Loucy (cell line): Measurements from ENCODE around the gene FOXD1.

Source experiments
- H2AFZ ChIP-seq: fragments of 200-600 bp; sonication (generic); 2 replicates; pipeline ENCODE4 v1.6.0; 2016; ENCODE audit warnings: antibody characterized with exemption, mild to moderate bottlenecking, low read length, moderate library complexity
- H3F3A ChIP-seq: fragments of 200-600 bp; 2 replicates; pipeline ENCODE4 v1.6.0; 2016; ENCODE audit warnings: antibody characterized with exemption, low read depth, mild to moderate bottlenecking
- H3K27me3 ChIP-seq: fragments of 200-600 bp; sonication (generic); 2 replicates; pipeline ENCODE4 v1.6.1; 2014; ENCODE audit warnings: low read length, mild to moderate bottlenecking; ENCODE audit not compliant: insufficient read depth, poor library complexity, severe bottlenecking
- H3K36me3 ChIP-seq: fragments of 200-600 bp; sonication (generic); 2 replicates; pipeline ENCODE4 v1.6.1; 2016; ENCODE audit warnings: low read length; ENCODE audit not compliant: insufficient read depth
- H3K4me1 ChIP-seq: fragments of 200-600 bp; sonication (generic); 2 replicates; pipeline ENCODE4 v1.5.1; 2014; ENCODE audit warnings: low read length, mild to moderate bottlenecking; ENCODE audit not compliant: insufficient read depth, poor library complexity, severe bottlenecking
- H3K4me2 ChIP-seq: fragments of 200-600 bp; sonication (generic); 2 replicates; pipeline ENCODE4 v1.6.0; 2014; ENCODE audit warnings: antibody characterized with exemption, low read length, low read depth, mild to moderate bottlenecking; ENCODE audit not compliant: poor library complexity, severe bottlenecking
- H3K4me3 ChIP-seq: fragments of 200-600 bp; sonication (generic); 2 replicates; pipeline ENCODE4 v1.5.1; 2014; ENCODE audit warnings: low read length, mild to moderate bottlenecking, mixed read lengths; ENCODE audit not compliant: poor library complexity, severe bottlenecking
- H3K79me2 ChIP-seq: fragments of 200-600 bp; sonication (generic); 2 replicates; pipeline ENCODE4 v1.6.1; 2014; ENCODE audit warnings: low read length; ENCODE audit not compliant: insufficient read depth
- H3K9ac ChIP-seq: fragments of 200-600 bp; sonication (generic); 2 replicates; pipeline ENCODE4 v1.6.0; 2014; ENCODE audit warnings: mild to moderate bottlenecking, low read depth, low read length, moderate library complexity; ENCODE audit not compliant: poor library complexity, severe bottlenecking
- H3K9me2 ChIP-seq: fragments of 200-600 bp; sonication (generic); replicated peaks from 2 replicates; pipeline ENCODE4 v1.6.1; 2016; ENCODE audit warnings: low read depth, low read length, mixed read lengths
- H3K9me3 ChIP-seq: fragments of 200-600 bp; sonication (generic); 2 replicates; pipeline ENCODE4 v1.6.1; 2014; ENCODE audit warnings: mild to moderate bottlenecking, antibody characterized with exemption, low read length, low read depth; ENCODE audit not compliant: insufficient read depth
- H4K20me1 ChIP-seq: fragments of 200-600 bp; sonication (generic); 2 replicates; pipeline ENCODE4 v1.6.0; 2014; ENCODE audit warnings: antibody characterized with exemption, low read length, mild to moderate bottlenecking; ENCODE audit not compliant: insufficient read depth, poor library complexity, severe bottlenecking
- EZH2phosphoT487 ChIP-seq: fragments of 200-600 bp; IDR thresholded peaks from 2 replicates; pipeline ENCODE4 v1.6.1; 2018; ENCODE audit warnings: antibody characterized with exemption, mild to moderate bottlenecking, moderate library complexity, borderline replicate concordance
- TF ChIP-seq, protein P1 (sequence below): fragments of 200-600 bp; sonication (generic); conservative IDR thresholded peaks from 2 replicates; pipeline ENCODE4 v1.5.1; 2014; ENCODE audit warnings: mild to moderate bottlenecking, antibody characterized with exemption, low read length

Gene FOXD1

DNA sequence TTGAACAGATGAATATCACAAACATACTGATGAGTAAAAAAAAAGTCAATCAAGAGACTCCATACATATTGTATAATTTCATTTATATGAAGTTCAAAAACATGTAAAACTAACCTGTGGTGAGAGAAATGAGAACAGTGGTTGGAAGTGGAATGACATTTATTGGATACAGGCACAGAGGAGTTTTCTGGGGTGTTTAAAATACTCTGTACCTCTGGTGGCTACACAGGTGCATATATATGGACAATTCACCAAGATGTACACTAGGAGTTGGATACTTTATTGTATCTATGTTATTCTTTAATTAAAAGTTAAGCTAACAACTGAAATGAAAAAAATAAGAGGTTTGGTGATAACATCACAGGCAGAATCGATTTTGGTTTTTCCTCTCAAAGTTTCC is 14.1 kb downstream of the FOXD1 start:
- H3K9me2 ChIP-seq = no peaks in the 10 kb centered on the region
- TF ChIP-seq EZH2phosphoT487 = no peak
- TF ChIP-seq, protein P1, sequence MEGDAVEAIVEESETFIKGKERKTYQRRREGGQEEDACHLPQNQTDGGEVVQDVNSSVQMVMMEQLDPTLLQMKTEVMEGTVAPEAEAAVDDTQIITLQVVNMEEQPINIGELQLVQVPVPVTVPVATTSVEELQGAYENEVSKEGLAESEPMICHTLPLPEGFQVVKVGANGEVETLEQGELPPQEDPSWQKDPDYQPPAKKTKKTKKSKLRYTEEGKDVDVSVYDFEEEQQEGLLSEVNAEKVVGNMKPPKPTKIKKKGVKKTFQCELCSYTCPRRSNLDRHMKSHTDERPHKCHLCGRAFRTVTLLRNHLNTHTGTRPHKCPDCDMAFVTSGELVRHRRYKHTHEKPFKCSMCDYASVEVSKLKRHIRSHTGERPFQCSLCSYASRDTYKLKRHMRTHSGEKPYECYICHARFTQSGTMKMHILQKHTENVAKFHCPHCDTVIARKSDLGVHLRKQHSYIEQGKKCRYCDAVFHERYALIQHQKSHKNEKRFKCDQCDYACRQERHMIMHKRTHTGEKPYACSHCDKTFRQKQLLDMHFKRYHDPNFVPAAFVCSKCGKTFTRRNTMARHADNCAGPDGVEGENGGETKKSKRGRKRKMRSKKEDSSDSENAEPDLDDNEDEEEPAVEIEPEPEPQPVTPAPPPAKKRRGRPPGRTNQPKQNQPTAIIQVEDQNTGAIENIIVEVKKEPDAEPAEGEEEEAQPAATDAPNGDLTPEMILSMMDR = no peak

DNA sequence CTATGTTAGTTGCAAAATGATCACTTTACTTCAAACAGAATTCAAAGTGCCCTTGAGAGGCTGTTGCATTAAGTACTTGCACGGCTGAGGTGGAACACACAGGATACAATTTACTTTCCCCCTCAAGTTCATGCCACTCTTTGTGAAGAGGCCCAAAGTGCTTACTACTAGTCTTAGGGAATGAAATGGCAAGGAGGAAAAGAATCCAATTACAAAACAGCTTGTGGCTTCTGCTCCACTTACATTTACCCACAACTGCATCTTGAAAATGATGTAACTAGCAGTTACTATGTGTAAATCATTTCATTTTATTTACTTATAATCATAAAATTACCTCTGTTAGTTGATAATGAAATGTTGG is 14.6 kb downstream of the FOXD1 start:
- no peak overlapping the region for H3K9ac ChIP-seq
- no peaks in the 10 kb centered on the region for H3K36me3 ChIP-seq
- H3K9me3 ChIP-seq = no peaks in the 10 kb centered on the region
- no peaks in the 10 kb centered on the region for H3K4me1 ChIP-seq
- no peaks in the 10 kb centered on the region for H3K9me2 ChIP-seq
- H3K4me3 ChIP-seq = no peak overlapping the region
- no peaks in the 10 kb centered on the region for H3K79me2 ChIP-seq
- H3K4me2 ChIP-seq = no peak overlapping the region
- H2AFZ ChIP-seq = no peak overlapping the region
- no peaks in the 10 kb centered on the region for H3F3A ChIP-seq
- H3K27me3 ChIP-seq = no peaks in the 10 kb centered on the region
- no peaks in the 10 kb centered on the region for H4K20me1 ChIP-seq
- no peak for TF ChIP-seq EZH2phosphoT487
- TF ChIP-seq, protein P1 = no peak

More for the DNA sequence above, 14.1 kb downstream of the FOXD1 start:
- Histone ChIP-seq H3K9ac (no peak overlapping the region), H3K4me2 (no peak overlapping the region), H3K36me3 (no peaks in the 10 kb centered on the region), H3K79me2 (no peaks in the 10 kb centered on the region), H3K4me1 (no peaks in the 10 kb centered on the region), H3F3A (no peaks in the 10 kb centered on the region), H2AFZ (no peak overlapping the region), H3K27me3 (no peaks in the 10 kb centered on the region), H3K4me3 (no peak overlapping the region), H4K20me1 (no peaks in the 10 kb centered on the region), H3K9me3 (no peaks in the 10 kb centered on the region)

GRCh38 chr5:73433272-73433981 is 15.2 kb downstream of the FOXD1 start:
- Histone ChIP-seq H3K9me2 (no peaks in the 10 kb centered on the region), H3F3A (no peaks in the 10 kb centered on the region), H3K9ac (no peak overlapping the region), H3K79me2 (no peaks in the 10 kb centered on the region), H3K4me3 (no peak overlapping the region), H3K36me3 (no peaks in the 10 kb centered on the region), H3K27me3 (no peaks in the 10 kb centered on the region), H4K20me1 (no peaks in the 10 kb centered on the region), H3K4me1 (no peaks in the 10 kb centered on the region), H3K4me2 (no peak overlapping the region), H2AFZ (no peak overlapping the region), H3K9me3 (no peaks in the 10 kb centered on the region)
- TF ChIP-seq, protein P1 = no peak
- TF ChIP-seq EZH2phosphoT487 = no peak
